Smooth muscle cell (in vitro differentiated cells): Measurements from ENCODE around the gene STAT3. TPM values are rescaled to one million over a fixed set of nuclear protein-coding genes. Genes with fewer than 3 reads are reported as not detected.

Experiments
- DNase-seq: peaks from one replicate; lab custom pipeline; 2025; ENCODE audit not compliant: unreplicated experiment; lab: John Stamatoyannopoulos, UW
- H2AFZ ChIP-seq: fragments of 200-600 bp; sonication (generic); 2 replicates; pipeline ENCODE4 v1.6.0; 2016; ENCODE audit warnings: antibody characterized with exemption, low read depth, mild to moderate bottlenecking
- H3F3A ChIP-seq: fragments of 200-600 bp; sonication (generic); 2 replicates; pipeline ENCODE4 v1.6.0; 2017; ENCODE audit warnings: antibody characterized with exemption, low read depth
- H3K27ac ChIP-seq: fragments of 200-600 bp; sonication (generic); 2 replicates; pipeline ENCODE4 v1.5.1; 2016; ENCODE audit warnings: low read depth, mild to moderate bottlenecking
- H3K27me3 ChIP-seq: fragments of 200-600 bp; sonication (generic); 2 replicates; pipeline ENCODE4 v1.6.1; 2016; ENCODE audit warnings: low read depth, mild to moderate bottlenecking
- H3K36me3 ChIP-seq: fragments of 200-600 bp; sonication (generic); 2 replicates; pipeline ENCODE4 v1.5.1; 2016; ENCODE audit warnings: low read depth
- H3K4me1 ChIP-seq: fragments of 200-600 bp; sonication (generic); 2 replicates; pipeline ENCODE4 v1.5.1; 2016; ENCODE audit warnings: low read depth
- H3K4me2 ChIP-seq: fragments of 200-600 bp; sonication (generic); 2 replicates; pipeline ENCODE4 v1.6.0; 2016; ENCODE audit warnings: mild to moderate bottlenecking
- H3K4me3 ChIP-seq: fragments of 200-600 bp; sonication (generic); 2 replicates; pipeline ENCODE4 v1.5.1; 2016; ENCODE audit warnings: mild to moderate bottlenecking
- H3K79me2 ChIP-seq: fragments of 200-600 bp; sonication (generic); 2 replicates; pipeline ENCODE4 v1.6.0; 2016; ENCODE audit warnings: low read depth, mild to moderate bottlenecking
- H3K9ac ChIP-seq: fragments of 200-600 bp; sonication (generic); 2 replicates; pipeline ENCODE4 v1.6.0; 2016; ENCODE audit warnings: low read depth
- H3K9me3 ChIP-seq: fragments of 200-600 bp; sonication (generic); replicated peaks from 2 replicates; pipeline ENCODE4 v1.5.1; 2016; ENCODE audit warnings: low read depth
- H4K20me1 ChIP-seq: fragments of 200-600 bp; sonication (generic); 2 replicates; pipeline ENCODE4 v1.6.0; 2016; ENCODE audit warnings: low read depth
- CTCF ChIP-seq: fragments of 200-600 bp; sonication (generic); IDR thresholded peaks from 2 replicates; pipeline ENCODE4 v1.5.1; 2017; ENCODE audit warnings: borderline replicate concordance, mild to moderate bottlenecking, antibody characterized with exemption; ENCODE audit not compliant: insufficient read depth, poor library complexity, severe bottlenecking
- WGBS: methylation state at CpG from one replicate; pipeline ENCODE4 v1.1.7; 2016; ENCODE audit warnings: low lambda C conversion rate; 5-methylcytosine and 5-hydroxymethylcytosine counted together
- polyA plus RNA-seq: library from polyadenylated mRNA; unstranded; fragments of >200 nt; fragmentation: Nextera tagmentation; extraction: Ambion mirVana; gene quantifications from 2 replicates; pipeline ENCODE4 v1.2.1, GENCODE V29; 2016
- total RNA-seq: library from RNA; depleted of rRNA; stranded (reverse); fragments of >200 nt; gene quantifications from 2 replicates; pipeline ENCODE4 v1.2.3, GENCODE V29; 2014

STAT3 gene
- total and polyA plus RNA-seq, 2 experiments from 2014 or later: 85.6 to 87.7 TPM

GRCh38 chr17:42289611-42290181 is 98.5 kb downstream of the STAT3 start:
- Histone ChIP-seq H3K9ac (no peak overlapping the region), H3K4me3 (no peak overlapping the region), H3F3A (no peaks in the 10 kb centered on the region), H2AFZ (no peak overlapping the region), H4K20me1 (no peaks in the 10 kb centered on the region), H3K27ac (no peak overlapping the region), H3K79me2 (no peaks in the 10 kb centered on the region), H3K27me3 (no peaks in the 10 kb centered on the region), H3K36me3 (no peaks in the 10 kb centered on the region), H3K4me2 (no peak overlapping the region), H3K9me3 (no peaks in the 10 kb centered on the region), H3K4me1 (peaks cover 4% of the 10 kb centered on the region)
- TF ChIP-seq CTCF: no peak
- DNase-seq: no peak
- 94% methylated on average over 9 of the region's 9 CpGs for WGBS

GRCh38 chr17:42288803-42289610 is 99.2 kb downstream of the STAT3 start:
- no peaks in the 10 kb centered on the region for H3K27me3 ChIP-seq
- no peaks in the 10 kb centered on the region for H3F3A ChIP-seq
- H3K79me2 ChIP-seq: no peaks in the 10 kb centered on the region
- H3K4me2 ChIP-seq: peak overlapping the region; percentile 85
- no peaks in the 10 kb centered on the region for H4K20me1 ChIP-seq
- WGBS: 71% methylated on average over 37 of the region's 44 CpGs
- H3K9ac ChIP-seq: no peak overlapping the region
- no peaks in the 10 kb centered on the region for H3K36me3 ChIP-seq
- no peak overlapping the region for H3K27ac ChIP-seq
- no peak for TF ChIP-seq CTCF
- H2AFZ ChIP-seq: no peak overlapping the region
- no peaks in the 10 kb centered on the region for H3K9me3 ChIP-seq
- H3K4me3 ChIP-seq: peak overlapping the region; percentile 62
- H3K4me1 ChIP-seq: peaks cover 4% of the 10 kb centered on the region
- DNase-seq: no peak

GRCh38 chr17:42287977-42288802 is 100.1 kb downstream of the STAT3 start, which contains the start of gene STAT5A:
Gene STAT5A, plus strand, starts transcription at chr17:42288498. Its CDS starts 914 bp downstream, at chr17:42289412.
- Histone ChIP-seq H3K9ac (no peak within 1 kb of the TSS), H3K27ac (no peak within 1 kb of the TSS), H4K20me1 (no peaks in the 10 kb centered on the region), H3K27me3 (no peaks in the 10 kb centered on the region), H3K4me1 (peaks cover 4% of the 10 kb centered on the region), H3K79me2 (no peaks in the 10 kb centered on the region), H3K4me2 (peak within 1 kb of the TSS; percentile 85), H2AFZ (peak within 1 kb of the TSS; percentile 79), H3K9me3 (no peaks in the 10 kb centered on the region), H3K36me3 (no peaks in the 10 kb centered on the region), H3K4me3 (peak within 1 kb of the TSS; percentile 62), H3F3A (no peaks in the 10 kb centered on the region)
- TF ChIP-seq CTCF: no peak
- 10% methylated on average over 77 of the region's 88 CpGs for WGBS
- DNase-seq: peak; percentile 31
